Kasumi-1 (cell line): ENCODE data around the gene ANGPTL8.
A peak's percentile ranks its signal among the peaks of the same experiment; 100 is the strongest.

ENCODE experiments used
- DNase-seq, 2 experiments: peaks; one replicate each; lab custom pipeline; 2025; lab: John Stamatoyannopoulos, UW

ANGPTL8 gene, protein sequence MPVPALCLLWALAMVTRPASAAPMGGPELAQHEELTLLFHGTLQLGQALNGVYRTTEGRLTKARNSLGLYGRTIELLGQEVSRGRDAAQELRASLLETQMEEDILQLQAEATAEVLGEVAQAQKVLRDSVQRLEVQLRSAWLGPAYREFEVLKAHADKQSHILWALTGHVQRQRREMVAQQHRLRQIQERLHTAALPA

DNA sequence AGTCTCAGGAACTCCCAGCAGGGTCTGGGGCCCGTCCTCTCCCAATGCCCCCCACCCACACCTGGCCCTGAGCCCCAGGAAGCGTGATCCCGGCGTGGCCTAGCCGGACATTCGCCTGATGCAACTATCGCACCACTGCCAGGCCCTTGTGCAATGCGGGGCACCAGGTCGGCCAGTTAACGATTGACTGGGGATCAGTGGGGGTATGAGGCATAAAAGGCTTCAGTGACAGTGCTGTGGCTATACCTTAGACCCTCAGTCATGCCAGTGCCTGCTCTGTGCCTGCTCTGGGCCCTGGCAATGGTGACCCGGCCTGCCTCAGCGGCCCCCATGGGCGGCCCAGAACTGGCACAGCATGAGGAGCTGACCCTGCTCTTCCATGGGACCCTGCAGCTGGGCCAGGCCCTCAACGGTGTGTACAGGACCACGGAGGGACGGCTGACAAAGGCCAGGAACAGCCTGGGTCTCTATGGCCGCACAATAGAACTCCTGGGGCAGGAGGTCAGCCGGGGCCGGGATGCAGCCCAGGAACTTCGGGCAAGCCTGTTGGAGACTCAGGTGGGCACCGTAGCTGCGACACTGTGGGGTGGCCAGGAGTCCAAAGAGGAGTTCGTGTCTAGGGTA lies at the start of gene ANGPTL8:
TSS of gene ANGPTL8 (plus strand) at position 243 of the 624 bp plus-strand sequence. CDS start at position 262, 19 bp downstream.
- DNase-seq: no peak

DNA sequence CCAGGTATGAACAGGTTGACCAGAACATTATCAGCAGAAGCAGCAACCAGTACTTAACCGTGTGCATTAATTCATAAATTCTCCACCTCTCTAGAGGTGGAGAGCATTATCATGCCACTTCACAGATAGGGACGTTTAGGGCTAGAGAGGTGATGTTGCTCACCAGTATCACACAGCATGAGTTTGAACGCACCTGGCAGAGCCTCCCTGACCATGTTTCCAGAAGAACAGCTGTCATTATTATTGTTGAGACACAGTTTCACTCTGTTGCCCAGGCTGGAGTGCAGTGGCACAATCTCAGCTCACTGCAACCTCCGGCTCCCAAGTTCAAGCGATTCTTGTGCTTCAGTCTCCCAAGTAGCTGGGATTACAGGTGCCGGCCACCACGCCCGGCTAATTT lies 48.9 kb upstream of the ANGPTL8 start:
- no peak for DNase-seq

DNA sequence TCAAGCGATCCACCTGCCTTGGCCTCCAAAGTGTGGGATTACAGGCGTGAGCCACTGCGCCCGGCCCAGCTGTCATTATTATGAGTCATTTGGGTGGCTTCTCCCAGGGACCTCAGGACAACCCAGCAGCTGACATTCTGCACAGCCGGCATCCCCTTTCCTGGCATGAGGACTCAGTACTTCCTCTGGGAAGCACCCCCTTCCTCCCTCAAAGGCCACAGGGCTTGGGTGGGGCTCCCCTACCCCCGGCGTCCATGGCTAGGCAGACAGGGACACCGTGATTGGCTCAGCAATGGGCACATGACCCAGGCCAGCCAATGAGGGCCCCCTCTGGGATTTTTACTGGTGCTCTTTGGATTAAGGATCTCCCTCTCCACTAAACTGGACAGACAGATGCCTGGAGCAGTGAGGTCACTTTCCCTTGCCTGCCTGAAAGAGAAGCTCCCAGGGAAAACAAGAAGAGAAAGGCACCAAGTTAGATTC lies 48.1 kb upstream of the ANGPTL8 start:
- peak; percentile 87 to 89 for DNase-seq

DNA sequence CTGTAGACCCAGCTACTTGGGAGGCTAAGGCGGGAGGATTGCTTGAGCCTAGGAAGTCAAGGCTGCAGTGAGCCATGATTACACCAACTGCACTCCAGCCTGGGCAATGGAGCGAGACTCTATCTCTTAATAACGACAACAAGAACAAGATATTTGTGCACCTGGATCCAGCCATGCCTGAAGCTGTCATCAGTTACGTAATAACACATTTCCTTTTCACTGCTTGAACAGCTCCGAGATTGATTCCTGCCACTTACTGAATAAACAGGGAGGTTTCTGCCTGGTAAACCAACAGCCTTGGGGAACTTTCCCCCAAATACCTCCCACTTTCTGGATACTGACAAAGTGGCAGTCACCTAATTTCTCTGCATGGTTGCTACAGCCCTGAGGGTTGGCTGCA lies 47.5 kb upstream of the ANGPTL8 start:
- no peak for DNase-seq

DNA sequence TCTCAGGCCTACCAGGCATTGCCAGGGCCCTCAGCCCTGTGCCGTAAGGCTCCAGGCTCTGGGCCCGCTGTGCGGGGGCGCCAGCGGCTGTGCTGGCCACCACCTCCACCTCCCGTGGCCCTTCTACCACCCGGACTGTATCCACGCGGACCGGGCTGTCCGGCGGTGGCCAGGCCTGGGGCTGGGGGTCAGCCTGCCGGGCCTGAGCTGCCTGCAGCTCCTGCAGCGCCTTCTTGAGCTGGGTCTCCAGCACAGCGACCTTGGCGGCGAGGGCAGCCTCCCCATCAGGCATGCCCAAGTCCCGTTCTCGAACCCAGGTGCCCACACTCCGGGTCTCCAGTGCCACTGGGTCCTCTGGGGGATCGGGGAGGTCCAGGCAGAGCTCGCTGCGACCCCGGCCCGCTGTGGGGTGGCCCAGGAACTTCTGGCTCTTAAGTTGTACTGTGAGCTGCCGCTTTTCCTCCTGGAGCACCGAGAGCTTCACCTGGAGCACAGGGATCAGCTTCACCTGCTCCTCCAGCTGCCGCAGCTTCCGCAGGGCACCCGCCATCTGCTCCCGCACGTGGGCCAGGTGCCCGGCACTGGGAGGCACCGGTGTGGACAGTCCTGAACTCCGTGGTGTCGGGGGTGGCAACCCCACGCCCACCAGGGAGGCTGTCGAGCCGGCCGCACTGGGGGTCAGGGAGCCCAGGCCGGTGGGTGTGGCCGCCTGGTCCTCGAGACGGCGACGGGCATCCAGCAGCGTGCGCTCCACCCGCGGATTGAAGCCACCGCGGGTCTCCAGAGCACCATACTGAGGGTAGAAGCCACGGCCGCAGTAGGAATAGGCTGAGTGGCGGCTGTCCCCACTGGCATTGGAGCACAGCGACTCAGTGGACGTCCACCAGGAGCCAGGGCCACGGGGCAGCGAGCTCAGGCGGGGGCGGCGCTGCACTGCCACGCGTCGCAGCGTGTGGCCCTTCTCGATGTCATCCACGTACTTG lies 46.2 kb upstream of the ANGPTL8 start:
- no peak for DNase-seq

DNA sequence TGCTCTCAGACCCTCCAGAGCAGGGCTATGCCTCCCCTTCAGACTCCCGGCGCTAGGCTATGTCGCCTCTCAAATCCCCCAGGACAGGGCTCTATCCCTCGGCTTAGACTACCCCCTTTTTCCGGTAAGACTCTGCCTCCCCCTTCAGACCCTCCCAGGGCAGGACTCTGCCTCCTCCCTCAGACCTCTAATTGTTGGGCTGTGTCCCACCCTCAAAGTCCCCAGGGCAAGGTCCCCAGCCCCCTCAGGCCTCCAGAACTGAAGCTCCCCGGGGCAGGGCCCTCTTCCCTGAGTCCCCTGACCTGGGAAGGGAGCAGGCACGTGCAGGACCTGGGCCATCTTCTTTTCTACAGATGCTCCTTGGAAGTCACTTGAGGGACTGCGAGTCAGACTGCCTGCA lies 45.2 kb upstream of the ANGPTL8 start:
- no peak for DNase-seq

DNA sequence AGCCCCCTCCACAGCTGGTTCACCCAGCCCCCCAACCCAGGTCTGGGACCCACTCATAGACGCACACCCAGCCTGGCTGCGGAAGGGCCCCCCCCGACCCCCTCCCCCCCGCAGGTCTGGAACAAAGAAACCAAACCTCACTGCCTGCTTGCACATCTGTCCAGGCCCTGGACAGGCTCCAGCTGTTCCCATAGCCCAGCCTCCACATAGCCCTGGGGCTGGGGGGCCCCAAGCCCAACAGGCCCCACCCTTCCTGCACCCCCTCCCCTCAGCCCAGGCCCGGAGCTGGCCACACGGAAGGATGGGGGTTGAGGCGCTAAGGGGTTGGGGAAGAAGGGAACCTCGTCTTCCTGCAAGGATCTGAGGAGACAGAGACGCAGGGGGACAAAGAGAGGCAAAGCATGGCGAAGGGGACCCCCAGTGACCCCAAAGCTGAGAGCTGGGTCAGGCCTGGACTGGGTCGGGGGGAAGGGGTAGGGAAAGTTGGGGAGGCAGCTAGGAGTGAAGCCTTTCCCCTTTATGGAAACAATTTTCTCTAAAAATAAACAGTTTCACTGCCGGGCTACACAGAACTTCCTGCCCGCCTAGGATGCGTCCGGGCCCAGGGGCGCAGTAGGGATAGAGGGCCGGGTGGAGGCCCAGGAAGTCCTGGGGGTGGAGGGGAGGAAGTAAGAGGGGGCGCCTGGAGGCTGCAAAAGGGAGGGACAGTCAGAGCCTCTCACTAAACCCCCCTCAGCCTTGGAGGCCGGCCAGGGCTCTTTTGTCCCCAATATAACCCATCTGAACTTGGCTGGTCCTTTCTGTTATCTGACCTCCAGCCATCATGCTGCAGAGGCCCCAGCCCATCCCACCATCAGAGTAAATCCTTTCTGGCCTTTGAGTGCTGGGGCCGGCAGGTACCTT lies 44.5 kb upstream of the ANGPTL8 start:
- DNase-seq: peak; percentile 69 to 84

DNA sequence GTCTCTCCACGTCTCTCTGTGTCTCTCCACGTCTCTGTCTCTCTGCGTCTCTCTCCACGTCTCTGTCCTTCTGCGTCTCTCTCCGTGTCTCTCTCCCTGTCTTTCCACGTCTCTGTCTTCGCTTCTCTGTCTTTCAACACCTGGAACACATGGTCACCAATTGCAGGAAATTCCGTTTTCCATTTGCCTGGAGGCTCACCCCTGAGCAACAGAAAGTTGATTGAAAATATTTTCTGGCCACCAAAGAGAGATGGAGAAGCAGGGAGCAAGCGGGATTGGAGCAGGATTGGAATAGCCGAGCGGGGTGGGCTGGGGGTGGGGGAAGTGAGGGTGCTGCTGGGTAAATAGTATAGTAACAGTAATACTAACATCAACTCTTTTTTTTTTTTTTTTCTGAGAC lies 43.7 kb upstream of the ANGPTL8 start:
- no peak for DNase-seq

DNA sequence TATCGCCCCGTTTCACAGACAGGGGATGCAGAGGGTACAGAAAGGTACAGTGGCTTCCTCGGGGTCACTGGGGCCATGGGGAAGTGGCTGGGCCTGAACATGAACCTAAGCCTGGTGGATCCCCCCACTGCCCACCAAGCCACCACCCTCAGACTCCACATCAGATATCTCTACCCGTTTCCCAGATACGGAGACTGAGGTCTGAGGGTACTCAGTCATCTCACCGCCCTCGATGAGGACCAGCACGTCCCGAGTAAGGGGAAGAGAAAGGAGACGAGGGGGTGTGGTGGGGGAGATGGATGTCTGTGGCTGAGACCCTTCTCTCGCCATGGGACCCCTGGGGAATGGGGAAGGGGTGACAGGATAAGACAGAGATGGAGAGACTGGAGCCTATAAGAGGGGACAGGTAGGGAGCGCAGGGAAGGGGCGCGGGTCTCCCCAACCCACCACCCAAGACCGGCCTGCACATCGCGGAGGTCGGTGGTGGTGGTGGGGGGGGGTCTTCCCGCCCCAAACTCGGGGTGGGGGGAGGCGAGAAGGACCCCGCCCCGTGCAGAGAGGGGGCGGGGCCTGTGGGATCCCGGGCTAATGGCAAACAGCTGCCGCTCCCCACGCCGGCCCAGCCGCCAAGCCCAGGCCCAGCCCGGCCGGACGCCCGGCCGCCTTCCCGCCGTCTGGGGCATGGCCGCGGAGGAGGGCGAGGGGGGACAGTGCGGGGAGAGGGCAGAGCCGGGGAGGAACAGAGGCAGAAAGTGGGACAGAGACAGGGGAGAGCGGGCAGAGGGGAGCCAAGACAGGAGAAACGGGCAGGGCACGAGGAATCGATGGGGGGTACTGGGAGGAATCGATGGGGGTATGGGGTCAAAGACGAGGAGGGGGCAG lies 42.8 kb upstream of the ANGPTL8 start:
- DNase-seq: peak in 1 of 2 experiments; percentile 13

DNA sequence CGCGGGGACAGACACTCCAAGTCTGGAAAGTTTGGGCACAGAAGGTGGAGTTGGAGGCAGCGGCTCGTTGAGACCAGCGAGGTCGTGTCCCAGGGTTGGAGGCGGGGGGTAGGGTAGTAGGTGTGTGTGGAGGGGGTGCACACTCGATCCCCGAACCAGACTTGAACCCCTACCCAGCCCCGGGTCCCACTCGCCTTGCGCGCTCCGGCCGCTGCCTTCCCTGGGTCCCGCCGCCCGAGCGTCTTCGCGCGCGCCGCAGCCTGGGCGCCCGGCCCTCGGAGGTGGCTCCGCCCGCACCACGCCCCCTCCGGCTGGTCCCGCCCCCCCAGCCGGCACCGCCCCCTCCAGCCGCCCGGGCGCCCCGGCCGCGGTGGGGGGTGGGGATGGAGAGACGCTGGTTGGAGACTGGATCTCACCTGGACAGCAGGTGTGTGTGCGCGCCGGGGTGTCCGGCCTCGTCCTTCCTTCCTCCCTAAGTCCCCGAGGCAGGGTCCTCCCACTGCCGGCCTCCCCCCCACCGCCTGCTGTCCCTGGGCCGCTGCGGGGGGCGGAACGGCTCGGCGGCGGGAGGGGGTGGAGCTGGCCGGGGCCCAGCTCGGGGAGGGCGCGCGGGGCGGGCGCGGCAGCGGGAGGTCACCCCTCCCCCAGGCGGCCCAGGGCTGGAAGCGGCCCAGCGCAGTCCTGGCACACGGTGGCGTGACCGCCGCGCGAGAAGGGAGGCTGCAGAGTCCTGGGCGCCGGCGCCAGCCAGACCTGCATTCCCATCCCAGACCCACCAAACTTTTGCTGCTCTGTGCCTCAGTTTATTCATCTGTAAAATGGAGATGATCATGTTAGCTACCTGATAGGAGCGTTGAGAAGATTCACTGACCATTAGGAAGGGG lies 41.9 kb upstream of the ANGPTL8 start, which contains the start of gene KANK2:
TSS of gene KANK2 (minus strand) at position 255 of the 884 bp plus-strand sequence. CDS start 3,034 bp downstream, outside the sequence.
- peak; percentile 50 to 64 for DNase-seq

DNA sequence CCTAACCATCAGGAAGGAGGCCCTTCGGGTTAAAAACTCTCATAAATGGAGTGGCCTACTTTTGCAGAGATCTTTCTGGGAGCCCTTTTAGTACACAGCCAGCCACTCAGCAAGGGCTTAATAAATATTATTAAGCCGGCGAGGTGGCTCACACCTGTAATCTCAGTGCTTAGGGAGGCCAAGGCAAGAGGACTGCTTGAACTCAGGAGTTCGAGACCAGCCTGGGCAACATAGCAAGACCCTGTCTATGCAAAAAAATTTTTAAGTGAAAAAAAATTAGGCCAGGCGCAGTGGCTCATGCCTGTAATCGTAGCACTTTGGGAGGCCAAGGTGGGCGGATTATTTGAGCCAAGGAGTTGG lies 41.3 kb upstream of the ANGPTL8 start:
- DNase-seq: peak in 1 of 2 experiments; percentile 34

DNA sequence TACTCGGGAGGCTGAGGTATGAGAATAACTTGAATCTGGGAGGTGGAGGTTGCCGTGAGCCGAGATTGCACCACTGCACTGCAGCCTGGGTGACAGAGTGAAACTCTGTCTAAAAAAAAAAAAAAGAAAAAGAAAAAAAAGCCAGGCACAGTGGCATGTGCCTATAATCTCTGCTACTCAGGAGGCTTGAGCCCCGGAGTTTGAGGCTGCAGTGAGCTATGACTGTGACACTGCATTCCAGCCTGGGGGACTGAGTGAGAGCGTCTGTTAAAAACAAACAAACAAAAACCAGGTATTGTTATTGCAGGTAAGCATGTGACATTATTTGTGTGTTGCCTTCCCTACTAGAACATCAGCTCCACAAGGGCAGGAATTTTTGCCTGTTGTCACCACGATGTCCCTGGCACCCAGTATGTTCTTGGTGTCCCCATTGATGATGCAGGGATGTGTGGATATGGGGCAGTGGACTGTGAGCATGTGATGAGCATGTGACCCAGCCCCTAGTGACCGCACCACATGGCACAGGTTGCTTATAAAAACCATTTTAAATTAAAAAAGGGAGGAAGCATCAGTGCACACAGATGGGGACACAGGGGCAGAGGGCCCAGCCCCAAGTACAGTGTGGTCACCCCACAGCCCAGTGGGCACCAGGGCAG lies 40.5 kb upstream of the ANGPTL8 start:
- no peak for DNase-seq

DNA sequence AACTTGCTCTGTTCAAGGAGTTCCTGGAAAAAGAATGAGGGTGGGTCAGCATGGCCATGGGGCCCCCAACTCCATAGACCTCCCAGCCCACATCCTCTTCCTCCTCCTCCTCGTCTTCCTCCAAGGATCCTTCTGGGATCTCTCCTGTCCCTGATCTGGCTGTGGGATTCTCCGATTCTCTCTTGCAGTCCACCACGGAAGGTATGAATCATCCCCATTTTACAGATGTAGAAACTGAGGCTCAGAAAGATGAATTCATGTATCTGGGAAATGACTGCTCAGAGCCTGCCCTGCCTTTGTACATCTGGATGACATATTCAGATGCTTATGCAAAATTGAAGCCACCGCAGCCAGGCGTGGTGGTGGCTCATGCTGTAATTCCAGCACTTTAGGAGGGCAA lies 39.9 kb upstream of the ANGPTL8 start:
- DNase-seq: no peak

DNA sequence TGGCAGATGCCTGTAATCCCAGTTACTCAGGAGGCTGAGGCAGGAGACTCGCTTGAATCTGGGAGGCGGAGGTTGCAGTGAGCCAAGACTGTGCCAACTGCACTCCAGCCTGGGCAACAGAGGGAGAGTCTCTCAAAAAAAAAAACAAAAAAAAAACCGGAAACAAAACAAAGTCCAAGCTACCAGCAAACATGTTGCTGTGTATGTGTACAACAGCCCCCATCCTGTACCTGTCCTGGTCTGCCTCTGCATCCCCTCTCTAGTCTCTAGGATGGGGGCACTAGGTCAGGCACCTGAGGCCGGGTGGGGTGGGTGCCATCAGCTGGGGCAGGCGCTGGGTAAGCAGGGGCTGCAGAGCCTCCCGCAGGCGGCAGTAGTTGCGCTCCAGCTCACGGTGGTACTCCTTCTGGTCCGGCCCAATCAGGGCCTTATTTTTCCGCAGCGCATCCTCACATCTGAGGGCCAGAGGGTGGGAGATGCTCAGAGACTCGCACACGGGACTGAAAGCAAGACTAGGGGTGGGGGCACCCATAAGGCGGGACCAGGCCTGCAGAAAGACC lies 39.3 kb upstream of the ANGPTL8 start:
- no peak for DNase-seq

DNA sequence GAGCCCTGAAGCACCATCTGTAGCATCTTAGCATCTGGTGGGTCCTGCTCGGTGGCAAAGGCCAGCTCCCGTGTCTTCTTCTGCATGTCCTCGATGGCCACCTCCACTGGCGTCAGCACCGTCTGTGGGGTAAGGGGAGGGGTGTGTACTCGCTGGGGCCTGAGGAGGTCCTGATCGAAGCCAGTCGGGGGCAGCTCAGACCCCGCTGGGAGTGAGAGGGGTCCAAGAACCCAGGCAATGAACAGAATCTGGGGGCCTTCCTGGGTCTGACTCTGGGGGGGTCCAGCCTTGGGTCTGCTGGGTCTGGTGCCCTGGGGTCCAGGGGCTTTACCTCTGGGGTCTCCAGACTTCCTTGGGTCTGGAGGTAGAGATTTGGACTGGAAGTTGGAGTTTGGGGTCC lies 38.5 kb upstream of the ANGPTL8 start:
- DNase-seq: no peak

DNA sequence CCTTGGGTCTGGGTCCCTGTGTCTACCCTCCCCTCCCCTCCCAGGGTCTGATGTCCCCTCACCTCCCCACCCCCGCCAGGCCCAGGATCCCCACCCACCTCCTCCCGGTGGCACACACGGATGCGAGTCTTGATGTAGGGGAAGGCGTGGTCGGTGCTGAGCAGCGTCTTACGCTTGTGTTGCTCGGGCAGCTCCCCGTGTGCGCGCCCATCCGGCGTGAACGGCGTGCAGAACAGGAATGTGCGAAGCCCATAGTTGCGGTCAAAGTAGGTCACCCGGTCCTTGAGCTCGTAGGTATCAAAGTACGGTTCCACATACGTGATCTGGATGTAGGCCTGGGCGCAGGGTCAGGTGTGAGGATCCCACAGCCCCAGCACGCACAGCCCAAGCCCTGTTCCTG lies 37.6 kb upstream of the ANGPTL8 start:
- no peak for DNase-seq

DNA sequence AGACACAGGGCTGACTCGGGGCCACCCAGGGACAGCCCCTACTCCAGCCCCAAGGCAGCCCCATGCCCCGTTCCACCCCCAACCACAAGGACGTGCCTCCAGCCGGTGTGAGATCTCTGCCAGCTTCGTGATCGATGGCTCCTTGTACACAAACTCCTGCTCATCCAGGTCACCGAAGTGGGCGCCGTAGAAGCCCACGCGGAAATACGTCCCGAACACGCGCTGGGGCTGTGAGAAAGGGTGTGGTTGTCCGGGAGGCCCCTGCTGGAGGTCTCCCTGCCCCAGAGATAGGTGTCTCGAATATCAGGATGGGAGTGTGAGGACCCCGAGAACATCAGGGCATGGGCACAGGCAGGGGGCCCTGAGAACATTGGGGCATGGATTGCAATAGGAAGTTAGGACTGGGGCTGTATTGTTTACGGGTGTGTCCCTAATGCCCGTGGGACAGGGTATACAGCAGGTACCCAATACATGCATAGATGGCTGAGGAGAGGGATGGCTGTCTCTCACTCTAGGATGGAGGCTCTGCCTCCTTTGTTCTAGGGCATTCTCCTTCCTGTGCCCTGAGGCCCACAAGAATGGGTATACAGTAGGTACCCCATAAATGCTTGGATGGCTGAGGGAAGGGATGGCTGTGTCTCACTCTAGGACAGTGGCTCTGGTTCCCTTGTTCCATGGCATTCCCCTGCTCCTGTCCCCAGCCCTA lies 36.8 kb upstream of the ANGPTL8 start:
- DNase-seq: no peak
